HK-2 (cell line): ENCODE results near the gene SNX21.

Experiments
- DNase-seq: peaks from one replicate; pipeline ENCODE4 v3.0.0-alpha.2; 2018; ENCODE audit not compliant: unreplicated experiment

The SNX21 gene

DNA sequence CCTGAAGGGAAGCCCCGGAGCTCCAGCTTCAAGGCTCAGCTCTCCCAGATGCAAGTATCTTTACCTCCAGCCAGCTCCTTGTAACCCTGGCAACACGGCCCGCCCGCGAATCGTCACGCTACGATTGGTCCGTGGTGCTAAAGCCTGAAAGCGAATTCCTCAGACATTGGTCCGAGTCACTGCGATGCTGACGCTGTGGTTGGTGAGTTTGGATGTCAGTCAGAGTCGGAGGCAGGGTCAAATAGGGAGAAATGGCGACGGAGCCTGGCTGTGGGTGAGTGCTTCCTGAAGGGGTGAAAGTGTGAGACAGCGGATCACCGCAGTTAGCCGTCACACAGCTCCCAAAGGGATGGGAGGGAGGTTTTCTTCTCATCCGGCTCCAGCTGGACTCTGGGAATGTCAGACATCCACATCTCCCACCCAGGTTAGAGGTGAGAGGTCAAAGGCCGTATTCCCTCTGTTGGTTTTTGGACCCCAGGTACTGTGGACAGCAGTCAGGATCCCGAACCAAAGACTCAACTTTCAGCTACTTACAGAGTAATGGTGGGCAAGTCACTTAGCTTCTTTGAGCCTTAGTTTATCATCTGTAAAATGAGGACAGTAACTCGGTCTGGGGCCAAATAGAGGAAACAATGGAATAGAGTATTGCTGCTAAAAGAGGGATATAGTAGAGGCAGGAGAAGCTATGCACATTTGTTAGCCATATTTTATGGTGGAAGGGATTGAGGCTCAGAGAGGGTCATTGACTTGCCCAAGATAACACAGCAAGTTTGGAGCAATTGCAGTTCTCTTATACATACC is 47.6 kb downstream of the SNX21 start, which contains the start of gene ZSWIM1:
Gene ZSWIM1 (plus strand): TSS at position 240 of the 801 bp plus-strand sequence. CDS start 1,366 bp downstream, outside the sequence.
- peak; percentile 100 for DNase-seq

- DNase-seq = no peak
Measured at GRCh38 chr20:45882469-45883099, 49.0 kb downstream of the SNX21 start.

- DNase-seq = no peak
Measured at GRCh38 chr20:45883100-45883469, 49.5 kb downstream of the SNX21 start.

- DNase-seq = no peak
Measured at GRCh38 chr20:45886590-45887345, 53.2 kb downstream of the SNX21 start.

GRCh38 chr20:45887346-45887715 is 53.7 kb downstream of the SNX21 start, which contains the start of gene SPATA25:
SPATA25 (minus strand) TSS chr20:45887622; CDS start chr20:45887590, 32 bp downstream.
- no peak for DNase-seq

DNA sequence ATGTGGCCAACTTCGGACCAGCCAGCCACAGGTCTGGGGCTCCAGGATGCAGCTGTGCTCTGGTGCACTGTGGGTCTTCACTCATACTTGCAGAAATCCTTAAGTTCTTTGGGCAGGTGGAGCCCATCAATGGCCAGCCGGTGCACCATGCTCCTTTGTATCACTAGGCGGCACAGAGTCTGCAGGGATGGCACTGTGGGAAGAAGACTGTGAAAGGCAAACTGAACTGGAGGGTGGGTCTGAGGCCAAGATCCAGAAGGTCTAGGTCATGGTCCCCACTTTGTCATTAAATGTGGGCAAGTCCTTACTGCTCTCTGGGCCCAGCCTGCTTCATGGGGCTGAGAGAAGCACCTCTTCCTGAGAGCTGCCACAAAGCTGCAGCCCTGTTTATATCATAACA is 55.1 kb downstream of the SNX21 start:
- DNase-seq = no peak

DNA sequence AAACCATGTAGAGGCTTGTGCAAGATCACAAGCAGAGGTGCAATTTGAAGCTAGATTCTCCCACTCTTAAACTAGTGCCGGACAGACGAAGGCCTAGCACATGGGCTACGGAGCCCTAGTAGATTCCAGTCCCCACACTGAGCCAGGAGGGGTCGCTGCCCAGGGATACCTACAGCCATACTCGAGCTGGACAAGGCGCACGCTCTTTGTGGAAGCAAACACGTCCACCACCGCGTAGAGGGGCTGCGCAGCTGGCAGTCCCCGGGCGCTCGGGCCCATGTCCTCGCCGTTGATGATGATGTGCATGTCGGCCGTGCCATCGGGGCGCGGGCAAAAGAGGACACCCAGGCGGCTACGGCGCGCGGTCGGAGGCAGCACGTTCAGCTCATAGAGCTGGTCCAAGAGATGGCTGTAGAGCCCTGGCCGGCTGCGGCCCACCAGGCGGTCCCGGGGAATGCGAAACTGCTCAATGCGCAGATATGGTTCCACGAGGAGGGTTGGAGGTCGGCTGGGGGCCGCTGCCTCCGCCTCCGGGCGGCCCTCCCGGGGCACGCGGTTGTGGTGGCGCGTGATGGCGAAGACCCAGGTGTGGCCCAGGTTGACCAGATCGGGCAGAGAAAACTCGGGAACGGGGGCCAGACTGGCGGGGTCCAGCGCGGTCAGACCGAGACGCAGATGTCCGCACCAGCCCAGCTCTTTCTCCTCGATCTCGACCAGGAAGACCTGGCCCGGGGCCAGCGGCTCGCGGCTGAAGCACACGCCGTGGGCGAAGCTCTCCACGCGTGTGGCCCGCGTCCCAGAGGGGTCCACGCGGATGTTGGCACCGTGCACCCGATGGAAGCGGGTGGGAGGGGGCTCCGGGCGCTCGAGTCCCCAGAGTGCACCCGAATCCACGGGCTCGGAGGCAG is 56.7 kb downstream of the SNX21 start:
- DNase-seq = peak; percentile 92

DNA sequence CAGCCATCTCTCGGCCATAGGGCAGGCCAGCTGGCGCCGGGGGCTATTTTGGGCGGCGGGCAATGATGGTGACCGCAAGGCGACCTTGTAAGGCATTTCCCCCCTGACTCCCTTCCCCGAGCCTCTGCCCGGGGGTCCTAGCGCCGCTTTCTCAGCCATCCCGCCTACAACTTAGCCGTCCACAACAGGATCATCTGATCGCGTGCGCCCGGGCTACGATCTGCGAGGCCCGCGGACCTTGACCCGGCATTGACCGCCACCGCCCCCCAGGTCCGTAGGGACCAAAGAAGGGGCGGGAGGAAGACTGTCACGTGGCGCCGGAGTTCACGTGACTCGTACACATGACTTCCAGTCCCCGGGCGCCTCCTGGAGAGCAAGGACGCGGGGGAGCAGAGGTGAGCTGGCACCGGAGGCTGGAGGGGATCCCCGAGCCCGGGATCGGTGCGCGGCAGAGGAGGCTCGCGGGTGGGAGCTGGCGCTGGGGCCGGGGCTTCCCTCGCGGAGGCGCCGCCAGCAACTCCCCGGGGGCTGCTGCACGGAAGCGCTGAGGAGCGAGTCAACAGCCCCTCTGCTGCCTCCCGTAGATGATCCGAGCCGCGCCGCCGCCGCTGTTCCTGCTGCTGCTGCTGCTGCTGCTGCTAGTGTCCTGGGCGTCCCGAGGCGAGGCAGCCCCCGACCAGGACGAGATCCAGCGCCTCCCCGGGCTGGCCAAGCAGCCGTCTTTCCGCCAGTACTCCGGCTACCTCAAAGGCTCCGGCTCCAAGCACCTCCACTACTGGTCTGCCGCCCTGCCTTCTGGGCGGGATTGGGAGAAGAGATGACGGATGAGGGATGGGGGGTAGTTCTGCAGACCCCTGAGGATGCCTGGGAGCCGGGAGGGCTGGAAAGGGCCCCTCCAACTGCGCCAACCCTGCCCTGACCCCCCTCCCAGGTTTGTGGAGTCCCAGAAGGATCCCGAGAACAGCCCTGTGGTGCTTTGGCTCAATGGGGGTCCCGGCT is 57.7 kb downstream of the SNX21 start, which contains the start of the genes CTSA and NEURL2:
Gene CTSA (plus strand): TSS at position 351 of the 999 bp plus-strand sequence. CDS start 234 bp downstream, at position 585.
Gene NEURL2 (minus strand): TSS at position 224 of the 999 bp plus-strand sequence. CDS start 217 bp downstream, at position 7.
- peak; percentile 95 for DNase-seq

DNA sequence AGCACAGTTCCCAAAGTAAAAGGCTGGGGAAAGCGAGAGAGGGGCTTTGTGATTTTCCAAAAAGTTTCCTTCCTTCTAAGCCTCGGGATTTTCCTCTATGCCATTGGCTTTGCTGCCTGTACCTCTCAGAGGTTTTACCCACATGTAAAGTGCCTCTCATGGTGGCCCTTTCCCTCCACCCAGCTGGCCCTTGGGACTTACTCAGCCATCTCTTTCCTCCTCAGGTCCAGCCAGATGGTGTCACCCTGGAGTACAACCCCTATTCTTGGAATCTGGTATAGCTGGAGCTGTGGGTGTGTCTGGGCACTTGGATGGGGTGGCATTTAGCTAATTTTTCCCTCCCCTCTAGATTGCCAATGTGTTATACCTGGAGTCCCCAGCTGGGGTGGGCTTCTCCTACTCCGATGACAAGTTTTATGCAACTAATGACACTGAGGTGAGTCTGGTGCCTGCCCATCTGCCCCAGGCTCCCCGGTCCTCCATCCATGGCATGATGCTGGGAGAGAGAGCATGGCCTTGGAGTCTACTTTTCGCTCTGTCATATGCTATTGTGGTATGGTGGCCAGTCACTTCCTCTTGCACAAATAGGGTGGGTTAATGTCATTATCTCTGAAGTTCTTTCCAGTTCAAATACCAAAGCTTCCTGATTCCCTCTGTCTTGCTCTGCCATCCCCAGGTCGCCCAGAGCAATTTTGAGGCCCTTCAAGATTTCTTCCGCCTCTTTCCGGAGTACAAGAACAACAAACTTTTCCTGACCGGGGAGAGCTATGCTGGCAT is 58.6 kb downstream of the SNX21 start:
- peak; percentile 44 for DNase-seq
